ENCODE measurements around the gene CXXC5.

CXXC5 gene

GRCh38 chr5:139650031-139650688, 2.0 kb downstream of the CXXC5 start:
- peak overlapping the region; percentile 99 for H3K4me3 Mint-ChIP-seq
- no peaks in the 10 kb centered on the region for H3K36me3 Mint-ChIP-seq (ENCODE audit: low read depth)
- TF ChIP-seq CTCF (IDR thresholded peaks at IDR 0.05): no peak
- H3K27me3 Mint-ChIP-seq (ENCODE audit: low read depth, poor library complexity): peaks cover 7% of the 10 kb centered on the region
- peaks cover 65% of the 10 kb centered on the region for H3K4me1 Mint-ChIP-seq
- peak; percentile 73 for DNase-seq
- H3K27ac Mint-ChIP-seq: peak overlapping the region; percentile 99
- no peaks in the 10 kb centered on the region for H3K9me3 Mint-ChIP-seq

GRCh38 chr5:139650689-139651042, 2.5 kb downstream of the CXXC5 start:
- Mint-ChIP-seq H3K9me3 (no peaks in the 10 kb centered on the region), H3K27ac (peak overlapping the region; percentile 92), H3K4me3 (peak overlapping the region; percentile 99), H3K36me3 (ENCODE audit: low read depth) (no peaks in the 10 kb centered on the region), H3K27me3 (ENCODE audit: low read depth, poor library complexity) (peaks cover 6% of the 10 kb centered on the region), H3K4me1 (peaks cover 65% of the 10 kb centered on the region)
- no peak for DNase-seq
- TF ChIP-seq CTCF (IDR thresholded peaks at IDR 0.05): no peak

GRCh38 chr5:139651043-139651834, 3.1 kb downstream of the CXXC5 start:
- H3K4me3 Mint-ChIP-seq: peak overlapping the region; percentile 99
- peak; percentile 56 for DNase-seq
- no peaks in the 10 kb centered on the region for H3K9me3 Mint-ChIP-seq
- peaks cover 5% of the 10 kb centered on the region for H3K27me3 Mint-ChIP-seq (ENCODE audit: low read depth, poor library complexity)
- H3K36me3 Mint-ChIP-seq (ENCODE audit: low read depth): no peaks in the 10 kb centered on the region
- peaks cover 65% of the 10 kb centered on the region for H3K4me1 Mint-ChIP-seq
- H3K27ac Mint-ChIP-seq: peak overlapping the region; percentile 92
- no peak for TF ChIP-seq CTCF (IDR thresholded peaks at IDR 0.05)

GRCh38 chr5:139651853-139652787, 4.0 kb downstream of the CXXC5 start:
- no peaks in the 10 kb centered on the region for H3K36me3 Mint-ChIP-seq (ENCODE audit: low read depth)
- peaks cover 65% of the 10 kb centered on the region for H3K4me1 Mint-ChIP-seq
- peak overlapping the region; percentile 55 for H3K27ac Mint-ChIP-seq
- H3K4me3 Mint-ChIP-seq: peak overlapping the region; percentile 99
- no peaks in the 10 kb centered on the region for H3K27me3 Mint-ChIP-seq (ENCODE audit: low read depth, poor library complexity)
- H3K9me3 Mint-ChIP-seq: no peaks in the 10 kb centered on the region
- DNase-seq: peak; percentile 84
- no peak for TF ChIP-seq CTCF (IDR thresholded peaks at IDR 0.05)

- H3K27me3 Mint-ChIP-seq (ENCODE audit: low read depth, poor library complexity): no peaks in the 10 kb centered on the region
- H3K9me3 Mint-ChIP-seq: no peaks in the 10 kb centered on the region
- no peak for DNase-seq
- peak overlapping the region; percentile 99 for H3K4me3 Mint-ChIP-seq
- peak overlapping the region; percentile 55 for H3K27ac Mint-ChIP-seq
- no peaks in the 10 kb centered on the region for H3K36me3 Mint-ChIP-seq (ENCODE audit: low read depth)
- H3K4me1 Mint-ChIP-seq: peaks cover 67% of the 10 kb centered on the region
- no peak for TF ChIP-seq CTCF (IDR thresholded peaks at IDR 0.05)
These were observed 4.7 kb downstream of the CXXC5 start for GRCh38 chr5:139652788-139653241.
